ENCODE measurements around the gene MOCS1. TPM values are rescaled to one million over a fixed set of nuclear protein-coding genes. Genes with fewer than 3 reads are reported as not detected.

The MOCS1 gene
- total and polyA plus RNA-seq, 3 experiments from 2014 or later: 0.53 to 0.78 (median 0.77) TPM

GRCh38 chr6:39925191-39925930 is 8.9 kb downstream of the MOCS1 start:
- H3K36me3 Mint-ChIP-seq: no peaks in the 10 kb centered on the region
- H3K27ac Mint-ChIP-seq: peak overlapping the region in 1 of 8 donors; percentile 12
- POLR2A ChIA-PET: no interaction called here
- no peaks in the 10 kb centered on the region for H3K27me3 ChIP-seq (ENCODE audit: insufficient read depth, low read length, poor library complexity, severe bottlenecking)
- H3K4me3 ChIP-seq (ENCODE audit: low read length): no peak overlapping the region
- H3K4me3 Mint-ChIP-seq: no peak overlapping the region
- no peak for DNase-seq
- no peaks in the 10 kb centered on the region for H3K4me1 ChIP-seq (ENCODE audit: insufficient read depth, low read length)
- H3K9me3 Mint-ChIP-seq: peaks cover 0 to 4% (median 0%) of the 10 kb centered on the region in 5 donors
- H3K36me3 ChIP-seq (ENCODE audit: insufficient read depth, low read length): no peaks in the 10 kb centered on the region
- peaks cover 0 to 4% (median 0%) of the 10 kb centered on the region in 3 donors for H3K4me1 Mint-ChIP-seq
- H3K27ac ChIP-seq (ENCODE audit: low read depth, low read length): no peak overlapping the region
- CTCF ChIA-PET: no interaction called here
- H3K9me3 ChIP-seq (ENCODE audit: low read length): no peaks in the 10 kb centered on the region
- peaks cover 3 to 4% of the 10 kb centered on the region in 2 donors for H3K27me3 Mint-ChIP-seq

GRCh38 chr6:39924283-39924682 is 10.0 kb downstream of the MOCS1 start:
- no peak overlapping the region for H3K4me3 Mint-ChIP-seq
- CTCF ChIA-PET: no interaction called here

GRCh38 chr6:39923861-39924260 is 10.4 kb downstream of the MOCS1 start:
- Histone ChIP-seq H3K4me1 (ENCODE audit: insufficient read depth, low read length) (no peaks in the 10 kb centered on the region), H3K27ac (ENCODE audit: low read depth, low read length) (no peak overlapping the region), H3K27me3 (ENCODE audit: insufficient read depth, low read length, poor library complexity, severe bottlenecking) (no peaks in the 10 kb centered on the region), H3K4me3 (ENCODE audit: low read length) (no peak overlapping the region), H3K36me3 (ENCODE audit: insufficient read depth, low read length) (no peaks in the 10 kb centered on the region), H3K9me3 (ENCODE audit: low read length) (no peaks in the 10 kb centered on the region)
- H3K27ac Mint-ChIP-seq: no peak overlapping the region
- H3K9me3 Mint-ChIP-seq: peaks cover 0 to 4% (median 0%) of the 10 kb centered on the region in 5 donors
- no peaks in the 10 kb centered on the region for H3K36me3 Mint-ChIP-seq
- peaks cover 0 to 4% (median 0%) of the 10 kb centered on the region in 3 donors for H3K4me1 Mint-ChIP-seq
- no peak for DNase-seq
- no peak overlapping the region for H3K4me3 Mint-ChIP-seq
- H3K27me3 Mint-ChIP-seq: no peaks in the 10 kb centered on the region
- ChIA-PET CTCF (no interaction called here), POLR2A (no interaction called here)

More at GRCh38 chr6:39924283-39924682, 10.0 kb downstream of the MOCS1 start:
- POLR2A ChIA-PET: no interaction called here
- DNase-seq: no peak
- H3K4me1 Mint-ChIP-seq: peaks cover 0 to 4% (median 0%) of the 10 kb centered on the region in 3 donors
- peaks cover 0 to 4% (median 0%) of the 10 kb centered on the region in 5 donors for H3K9me3 Mint-ChIP-seq
- no peaks in the 10 kb centered on the region for H3K36me3 Mint-ChIP-seq
- H3K9me3 ChIP-seq (ENCODE audit: low read length): no peaks in the 10 kb centered on the region
- no peak overlapping the region for H3K4me3 ChIP-seq (ENCODE audit: low read length)
- no peak overlapping the region for H3K27ac Mint-ChIP-seq
- H3K4me1 ChIP-seq (ENCODE audit: insufficient read depth, low read length): no peaks in the 10 kb centered on the region
- no peaks in the 10 kb centered on the region for H3K27me3 ChIP-seq (ENCODE audit: insufficient read depth, low read length, poor library complexity, severe bottlenecking)
- H3K27ac ChIP-seq (ENCODE audit: low read depth, low read length): no peak overlapping the region
- H3K27me3 Mint-ChIP-seq: peaks cover 0 to 2% of the 10 kb centered on the region in 2 donors
- no peaks in the 10 kb centered on the region for H3K36me3 ChIP-seq (ENCODE audit: insufficient read depth, low read length)

DNA sequence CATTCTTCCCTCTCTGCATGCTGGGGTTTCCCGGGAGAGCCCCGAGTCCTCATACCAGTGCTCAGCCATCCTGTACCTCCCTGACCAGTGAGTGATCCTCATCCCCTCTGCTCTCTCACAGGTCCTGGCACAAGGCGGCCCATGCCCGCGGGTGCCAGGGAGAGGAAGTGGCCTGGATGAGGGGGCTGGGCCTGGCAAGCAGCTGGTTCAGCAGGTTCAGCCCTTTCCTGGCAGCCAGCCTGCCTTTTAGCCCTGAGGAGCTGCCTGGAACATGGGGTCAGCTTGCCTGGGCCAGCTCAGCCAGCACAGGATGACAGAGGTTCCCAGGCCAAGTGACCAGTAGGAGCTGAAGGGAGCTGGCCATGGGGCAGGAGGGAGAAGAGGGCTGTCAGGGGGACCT is 10.9 kb downstream of the MOCS1 start:
- no peaks in the 10 kb centered on the region for H3K27me3 Mint-ChIP-seq
- H3K4me1 ChIP-seq (ENCODE audit: insufficient read depth, low read length): no peaks in the 10 kb centered on the region
- H3K27me3 ChIP-seq (ENCODE audit: insufficient read depth, low read length, poor library complexity, severe bottlenecking): no peaks in the 10 kb centered on the region
- POLR2A ChIA-PET: no interaction called here
- peaks cover 0 to 4% (median 0%) of the 10 kb centered on the region in 5 donors for H3K9me3 Mint-ChIP-seq
- H3K4me3 Mint-ChIP-seq: no peak overlapping the region
- no peak overlapping the region for H3K27ac Mint-ChIP-seq
- DNase-seq: no peak
- H3K27ac ChIP-seq (ENCODE audit: low read depth, low read length): no peak overlapping the region
- H3K4me1 Mint-ChIP-seq: peaks cover 0 to 4% (median 0%) of the 10 kb centered on the region in 3 donors
- H3K4me3 ChIP-seq (ENCODE audit: low read length): no peak overlapping the region
- no peaks in the 10 kb centered on the region for H3K9me3 ChIP-seq (ENCODE audit: low read length)
- H3K36me3 ChIP-seq (ENCODE audit: insufficient read depth, low read length): no peaks in the 10 kb centered on the region
- CTCF ChIA-PET: no interaction called here
- H3K36me3 Mint-ChIP-seq: no peaks in the 10 kb centered on the region

DNA sequence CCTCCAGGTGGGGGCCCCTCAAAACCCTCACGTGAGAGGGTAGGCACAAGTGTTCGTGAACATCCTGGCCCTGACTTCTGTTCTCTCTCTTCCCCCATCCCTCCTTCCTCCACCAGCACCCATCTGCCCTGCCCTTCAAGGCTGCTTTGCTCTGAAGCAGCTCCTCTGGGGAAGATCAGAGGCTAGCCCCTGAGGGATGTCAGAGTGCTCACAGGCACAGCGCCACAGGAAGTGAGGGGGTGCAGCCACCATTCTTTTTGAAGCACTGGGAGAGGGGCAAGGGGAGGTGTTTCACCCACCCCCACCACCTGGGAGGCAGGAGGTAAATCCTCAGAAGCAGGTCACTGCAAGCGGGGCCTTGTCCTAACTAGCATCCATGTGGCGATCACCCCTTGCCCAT is 11.4 kb downstream of the MOCS1 start:
- H3K9me3 ChIP-seq (ENCODE audit: low read length): no peaks in the 10 kb centered on the region
- H3K27ac ChIP-seq (ENCODE audit: low read depth, low read length): no peak overlapping the region
- Mint-ChIP-seq H3K4me3 (no peak overlapping the region), H3K36me3 (no peaks in the 10 kb centered on the region), H3K27ac (no peak overlapping the region), H3K4me1 (peaks cover 0 to 4% (median 0%) of the 10 kb centered on the region in 3 donors), H3K9me3 (peaks cover 0 to 4% (median 0%) of the 10 kb centered on the region in 5 donors), H3K27me3 (no peaks in the 10 kb centered on the region)
- no peaks in the 10 kb centered on the region for H3K27me3 ChIP-seq (ENCODE audit: insufficient read depth, low read length, poor library complexity, severe bottlenecking)
- DNase-seq: no peak
- H3K4me1 ChIP-seq (ENCODE audit: insufficient read depth, low read length): no peaks in the 10 kb centered on the region
- no peak overlapping the region for H3K4me3 ChIP-seq (ENCODE audit: low read length)
- no peaks in the 10 kb centered on the region for H3K36me3 ChIP-seq (ENCODE audit: insufficient read depth, low read length)
- POLR2A ChIA-PET: no interaction called here
- CTCF ChIA-PET: no interaction called here

DNA sequence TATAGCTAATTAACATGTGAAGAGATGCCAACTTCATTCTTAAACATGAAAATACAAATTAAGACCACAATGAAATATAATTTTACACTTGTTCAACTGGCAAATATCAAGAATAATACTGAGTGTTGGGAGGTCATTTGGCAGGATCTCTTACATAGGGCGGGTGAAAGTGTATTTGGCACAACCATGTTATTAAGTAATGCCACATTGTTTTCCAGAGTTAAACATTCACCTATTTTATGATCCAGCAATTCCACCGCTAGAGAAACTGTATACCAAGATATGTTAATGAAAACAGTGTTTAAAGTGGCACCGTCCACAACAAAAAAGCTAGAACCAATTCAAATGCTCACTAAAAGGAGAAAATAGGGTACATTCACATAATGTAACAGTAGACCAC is 14.1 kb downstream of the MOCS1 start:
- no peaks in the 10 kb centered on the region for H3K4me1 ChIP-seq (ENCODE audit: insufficient read depth, low read length)
- H3K27me3 ChIP-seq (ENCODE audit: insufficient read depth, low read length, poor library complexity, severe bottlenecking): no peaks in the 10 kb centered on the region
- no peak overlapping the region for H3K4me3 Mint-ChIP-seq
- H3K36me3 Mint-ChIP-seq: no peaks in the 10 kb centered on the region
- H3K27me3 Mint-ChIP-seq: peaks cover 0 to 3% of the 10 kb centered on the region in 2 donors
- no peaks in the 10 kb centered on the region for H3K9me3 Mint-ChIP-seq
- H3K4me1 Mint-ChIP-seq: no peaks in the 10 kb centered on the region
- ChIA-PET POLR2A (no interaction called here), CTCF (interaction anchor here (1.2 kb wide), 1 partner anchor 16 kb away, joined by 3 read pairs; no protein-coding TSS in a partner anchor)
- no peak for DNase-seq
- no peak overlapping the region for H3K27ac Mint-ChIP-seq
- H3K9me3 ChIP-seq (ENCODE audit: low read length): no peaks in the 10 kb centered on the region
- H3K4me3 ChIP-seq (ENCODE audit: low read length): no peak overlapping the region
- no peak overlapping the region for H3K27ac ChIP-seq (ENCODE audit: low read depth, low read length)
- H3K36me3 ChIP-seq (ENCODE audit: insufficient read depth, low read length): no peaks in the 10 kb centered on the region

DNA sequence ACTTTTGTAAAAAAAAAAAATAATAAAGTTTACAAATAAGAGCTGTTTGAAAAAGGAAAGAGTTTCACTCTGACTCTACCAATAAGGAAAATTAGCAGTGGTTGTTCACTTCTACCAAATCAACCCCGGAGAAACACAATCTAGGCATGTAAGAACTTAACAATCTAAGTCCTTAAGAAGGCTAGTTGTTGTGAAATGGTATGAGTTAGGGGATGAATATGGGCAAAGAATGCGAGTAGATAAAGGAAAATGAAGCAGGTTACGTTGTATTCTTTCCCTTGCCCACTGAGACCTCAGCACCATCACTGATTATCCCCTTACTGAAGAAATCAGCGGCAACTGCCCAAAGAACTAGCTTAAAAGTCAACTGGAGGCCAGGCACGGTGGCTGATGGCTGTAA is 15.4 kb downstream of the MOCS1 start:
- ChIA-PET POLR2A (no interaction called here), CTCF (no interaction called here)
- Mint-ChIP-seq H3K36me3 (no peaks in the 10 kb centered on the region), H3K9me3 (no peaks in the 10 kb centered on the region), H3K4me1 (no peaks in the 10 kb centered on the region), H3K4me3 (no peak overlapping the region), H3K27ac (no peak overlapping the region), H3K27me3 (peaks cover 0 to 3% of the 10 kb centered on the region in 2 donors)
- Histone ChIP-seq H3K27ac (ENCODE audit: low read depth, low read length) (no peak overlapping the region), H3K36me3 (ENCODE audit: insufficient read depth, low read length) (no peaks in the 10 kb centered on the region), H3K9me3 (ENCODE audit: low read length) (no peaks in the 10 kb centered on the region), H3K4me1 (ENCODE audit: insufficient read depth, low read length) (no peaks in the 10 kb centered on the region), H3K27me3 (ENCODE audit: insufficient read depth, low read length, poor library complexity, severe bottlenecking) (no peaks in the 10 kb centered on the region), H3K4me3 (ENCODE audit: low read length) (no peak overlapping the region)
- DNase-seq: no peak

DNA sequence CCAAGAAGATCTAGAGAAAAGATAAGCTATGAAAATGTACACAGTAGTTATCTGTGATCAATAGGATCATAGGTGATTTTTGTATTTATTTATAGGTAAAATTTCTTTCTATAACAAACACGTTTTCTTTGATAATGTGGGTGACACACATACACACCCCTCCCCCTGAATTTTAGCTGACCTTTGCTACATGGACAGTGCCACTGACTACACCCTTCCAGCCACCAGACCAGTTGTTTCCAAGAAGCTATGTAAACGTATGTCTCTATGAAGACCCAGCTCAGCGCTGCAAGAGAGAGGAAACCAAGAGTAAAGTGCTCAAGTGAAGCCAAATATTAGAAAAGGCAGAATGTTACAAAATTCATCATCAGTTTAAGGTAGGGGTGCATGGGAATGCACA is 16.3 kb downstream of the MOCS1 start:
- CTCF ChIA-PET: no interaction called here
- Histone ChIP-seq H3K27me3 (ENCODE audit: insufficient read depth, low read length, poor library complexity, severe bottlenecking) (no peaks in the 10 kb centered on the region), H3K36me3 (ENCODE audit: insufficient read depth, low read length) (no peaks in the 10 kb centered on the region), H3K4me3 (ENCODE audit: low read length) (no peak overlapping the region), H3K9me3 (ENCODE audit: low read length) (no peaks in the 10 kb centered on the region), H3K4me1 (ENCODE audit: insufficient read depth, low read length) (no peaks in the 10 kb centered on the region), H3K27ac (ENCODE audit: low read depth, low read length) (no peak overlapping the region)
- H3K36me3 Mint-ChIP-seq: no peaks in the 10 kb centered on the region
- peaks cover 0 to 3% of the 10 kb centered on the region in 2 donors for H3K27me3 Mint-ChIP-seq
- no peak overlapping the region for H3K27ac Mint-ChIP-seq
- no peak for DNase-seq
- H3K4me1 Mint-ChIP-seq: no peaks in the 10 kb centered on the region
- H3K4me3 Mint-ChIP-seq: no peak overlapping the region
- POLR2A ChIA-PET: no interaction called here
- no peaks in the 10 kb centered on the region for H3K9me3 Mint-ChIP-seq

All from CD8-positive, alpha-beta memory T cell (primary cell).